Activated naive CD4-positive, alpha-beta T cell treated with anti-CD3 and anti-CD28 coated beads, Interleukin-2, amount 50 U/mL, for 72 hours (primary cell): ENCODE results near the gene ZFR2. TPM values are rescaled to one million over a fixed set of nuclear protein-coding genes. Genes with fewer than 3 reads are reported as not detected.
"Not testable (repeated sequence)": the region's sequence is repeated elsewhere in the genome, so short reads cannot be mapped to it uniquely, and the experiment has no call there.

Source experiments
- ATAC-seq, 2 donors: fragments of 150-1000 bp; cut with Tn5 transposase; 2 replicates each; pipeline ENCODE4 v1.10.0; 2021; ENCODE audit warnings: mild to moderate bottlenecking in 2 of 2, moderate library complexity in 2 of 2
- DNase-seq, 2 donors: peaks; one replicate each; pipeline ENCODE4 v3.0.0; 2021 to 2022; ENCODE audit warnings: low spot score in 2 of 2
- H3K27ac Mint-ChIP-seq, 2 donors: one replicate each; pipeline ENCODE4 v1.8.0; 2022; ENCODE audit warnings: mild to moderate bottlenecking in 2 of 2, mixed read lengths in 2 of 2
- H3K36me3 Mint-ChIP-seq, 2 donors: one replicate each; pipeline ENCODE4 v1.8.0; 2022; ENCODE audit warnings: mixed read lengths in 2 of 2
- H3K9me3 Mint-ChIP-seq, 2 donors: one replicate each; pipeline ENCODE4 v1.8.0; 2022; ENCODE audit warnings: mixed read lengths in 2 of 2
- total RNA-seq, 2 donors: library from RNA; stranded (reverse); gene quantifications; one replicate each; pipeline ENCODE4 v1.2.3, GENCODE V29; 2022

Gene ZFR2
- total RNA-seq, 2 donors from 2014 or later, result 0.11 to 0.70 TPM

- H3K27ac Mint-ChIP-seq, result no peak overlapping the region
- H3K36me3 Mint-ChIP-seq, result no peaks in the 10 kb centered on the region
- no peaks in the 10 kb centered on the region for H3K9me3 Mint-ChIP-seq
- no peak for ATAC-seq
- no peak for DNase-seq
These were observed 12.6 kb upstream of the ZFR2 start for GRCh38 chr19:3881272-3882040.

GRCh38 chr19:3880471-3881271, 11.8 kb upstream of the ZFR2 start, which contains the start of gene ATCAY:
Gene ATCAY, plus strand, starts transcription at chr19:3880685. Its CDS starts 5,083 bp downstream, at chr19:3885768.
- Mint-ChIP-seq H3K9me3 (no peaks in the 10 kb centered on the region), H3K36me3 (no peaks in the 10 kb centered on the region), H3K27ac (no peak within 1 kb of the TSS)
- no peak for DNase-seq
- ATAC-seq, result peak in 1 of 2 donors; percentile 37

GRCh38 chr19:3879656-3880055, 10.8 kb upstream of the ZFR2 start:
- no peak for DNase-seq
- ATAC-seq, result no peak

GRCh38 chr19:3874695-3875094, 5.9 kb upstream of the ZFR2 start:
- H3K36me3 Mint-ChIP-seq, DNase-seq, H3K27ac Mint-ChIP-seq, ATAC-seq, H3K9me3 Mint-ChIP-seq: not testable (repeated sequence)

More at GRCh38 chr19:3879656-3880055, 10.8 kb upstream of the ZFR2 start:
- Mint-ChIP-seq H3K27ac (no peak overlapping the region), H3K36me3 (no peaks in the 10 kb centered on the region), H3K9me3 (no peaks in the 10 kb centered on the region)

- peaks cover 8% of the 10 kb centered on the region in 2 donors for H3K36me3 Mint-ChIP-seq
- DNase-seq (no peak), ATAC-seq (no peak)
- peaks cover 6 to 7% of the 10 kb centered on the region in 2 donors for H3K9me3 Mint-ChIP-seq
- no peak overlapping the region for H3K27ac Mint-ChIP-seq
These were observed 4.3 kb upstream of the ZFR2 start for GRCh38 chr19:3873151-3873550.

- H3K36me3 Mint-ChIP-seq, result peaks cover 8 to 13% of the 10 kb centered on the region in 2 donors
- H3K9me3 Mint-ChIP-seq, result peaks cover 6 to 7% of the 10 kb centered on the region in 2 donors
- no peak for ATAC-seq
- no peak overlapping the region for H3K27ac Mint-ChIP-seq
- DNase-seq, result no peak
These were observed 668 bp downstream of the ZFR2 start for GRCh38 chr19:3867971-3868769.

- no peak overlapping the region for H3K27ac Mint-ChIP-seq
- ATAC-seq (no peak), DNase-seq (no peak)
- H3K36me3 Mint-ChIP-seq, result peaks cover 8 to 13% of the 10 kb centered on the region in 2 donors
- H3K9me3 Mint-ChIP-seq, result peaks cover 6 to 7% of the 10 kb centered on the region in 2 donors
These were observed 1.8 kb downstream of the ZFR2 start for GRCh38 chr19:3866910-3867638.

GRCh38 chr19:3863648-3864047, 5.2 kb downstream of the ZFR2 start:
- Mint-ChIP-seq H3K9me3 (no peaks in the 10 kb centered on the region), H3K27ac (no peak overlapping the region), H3K36me3 (peaks cover 0 to 4% of the 10 kb centered on the region in 2 donors)
- DNase-seq (no peak), ATAC-seq (no peak)

GRCh38 chr19:3862826-3863500, 5.9 kb downstream of the ZFR2 start:
- no peak for DNase-seq
- Mint-ChIP-seq H3K27ac (no peak overlapping the region), H3K9me3 (no peaks in the 10 kb centered on the region), H3K36me3 (peaks cover 0 to 4% of the 10 kb centered on the region in 2 donors)
- no peak for ATAC-seq

GRCh38 chr19:3860499-3860898, 8.3 kb downstream of the ZFR2 start:
- no peak for ATAC-seq
- DNase-seq, result no peak
- no peaks in the 10 kb centered on the region for H3K36me3 Mint-ChIP-seq
- H3K27ac Mint-ChIP-seq, result no peak overlapping the region
- no peaks in the 10 kb centered on the region for H3K9me3 Mint-ChIP-seq

GRCh38 chr19:3857449-3858003, 11.3 kb downstream of the ZFR2 start:
- DNase-seq, result no peak
- ATAC-seq, result no peak
- Mint-ChIP-seq H3K27ac (no peak overlapping the region), H3K9me3 (no peaks in the 10 kb centered on the region), H3K36me3 (peaks cover under 1% of the 10 kb centered on the region in 2 donors)

- no peak overlapping the region for H3K27ac Mint-ChIP-seq
- no peak for DNase-seq
- peaks cover 4 to 13% of the 10 kb centered on the region in 2 donors for H3K9me3 Mint-ChIP-seq
- peaks cover 5 to 21% of the 10 kb centered on the region in 2 donors for H3K36me3 Mint-ChIP-seq
- no peak for ATAC-seq
These were observed 13.5 kb downstream of the ZFR2 start for GRCh38 chr19:3855320-3855719.

- peaks cover 5 to 27% of the 10 kb centered on the region in 2 donors for H3K36me3 Mint-ChIP-seq
- ATAC-seq, result peak in 1 of 2 donors; percentile 71
- no peak for DNase-seq
- H3K27ac Mint-ChIP-seq, result no peak overlapping the region
- H3K9me3 Mint-ChIP-seq, result peaks cover 4 to 17% of the 10 kb centered on the region in 2 donors
These were observed 16.1 kb downstream of the ZFR2 start for GRCh38 chr19:3852614-3853254.

- Mint-ChIP-seq H3K9me3 (peaks cover 4 to 17% of the 10 kb centered on the region in 2 donors), H3K36me3 (peaks cover 5 to 27% of the 10 kb centered on the region in 2 donors), H3K27ac (no peak overlapping the region)
- ATAC-seq (no peak), DNase-seq (no peak)
These were observed 16.7 kb downstream of the ZFR2 start for GRCh38 chr19:3852177-3852511.
